HS-27A (cell line): ENCODE data around the gene TRAPPC14.
"Not testable (repeated sequence)": the region's sequence is repeated elsewhere in the genome, so short reads cannot be mapped to it uniquely, and the experiment has no call there.

ENCODE experiments used
- DNase-seq: peaks from one replicate; pipeline ENCODE4 v3.0.0-alpha.2; 2012; ENCODE audit warnings: low read depth, missing footprints

The TRAPPC14 gene

DNA sequence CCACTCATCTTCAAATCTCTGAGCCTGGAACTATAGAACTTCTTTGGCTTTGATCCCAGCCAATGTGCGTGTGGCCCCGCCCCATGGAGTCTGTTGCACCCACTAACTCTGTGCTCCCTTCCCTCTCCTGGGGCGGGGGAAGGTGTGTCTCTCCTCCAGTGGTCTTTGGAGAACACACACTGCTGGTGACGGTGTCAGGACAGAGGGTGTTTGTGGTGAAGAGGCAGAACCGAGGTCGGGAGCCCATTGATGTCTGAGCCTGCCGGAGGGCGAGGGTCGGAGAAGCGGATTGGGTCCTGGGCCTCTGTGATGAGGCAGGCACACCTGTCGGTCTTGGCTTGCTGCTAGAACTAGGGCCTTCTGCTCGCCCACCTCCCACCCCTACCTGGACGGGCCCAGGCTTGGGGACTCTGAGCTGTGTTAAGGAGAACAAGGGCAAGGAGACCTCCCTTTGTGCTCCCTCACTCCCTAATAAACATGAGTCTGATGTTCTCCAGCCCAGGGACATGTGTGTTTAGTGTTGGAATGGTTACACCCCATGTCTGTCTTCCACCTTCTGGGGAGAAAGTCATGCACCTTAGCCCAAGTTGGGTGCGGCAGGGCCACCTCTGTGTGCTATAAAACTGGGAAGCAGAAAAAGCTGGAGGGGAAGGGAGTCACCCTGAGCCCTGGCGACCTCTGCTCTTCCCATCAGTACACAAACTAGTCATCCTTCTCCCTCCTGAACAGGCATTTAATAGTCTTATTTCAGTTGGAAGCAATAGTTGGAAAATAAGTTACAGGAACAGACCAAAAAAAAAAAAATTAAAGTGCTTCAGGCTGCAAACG is 4.6 kb downstream of the TRAPPC14 start:
- no peak for DNase-seq

DNA sequence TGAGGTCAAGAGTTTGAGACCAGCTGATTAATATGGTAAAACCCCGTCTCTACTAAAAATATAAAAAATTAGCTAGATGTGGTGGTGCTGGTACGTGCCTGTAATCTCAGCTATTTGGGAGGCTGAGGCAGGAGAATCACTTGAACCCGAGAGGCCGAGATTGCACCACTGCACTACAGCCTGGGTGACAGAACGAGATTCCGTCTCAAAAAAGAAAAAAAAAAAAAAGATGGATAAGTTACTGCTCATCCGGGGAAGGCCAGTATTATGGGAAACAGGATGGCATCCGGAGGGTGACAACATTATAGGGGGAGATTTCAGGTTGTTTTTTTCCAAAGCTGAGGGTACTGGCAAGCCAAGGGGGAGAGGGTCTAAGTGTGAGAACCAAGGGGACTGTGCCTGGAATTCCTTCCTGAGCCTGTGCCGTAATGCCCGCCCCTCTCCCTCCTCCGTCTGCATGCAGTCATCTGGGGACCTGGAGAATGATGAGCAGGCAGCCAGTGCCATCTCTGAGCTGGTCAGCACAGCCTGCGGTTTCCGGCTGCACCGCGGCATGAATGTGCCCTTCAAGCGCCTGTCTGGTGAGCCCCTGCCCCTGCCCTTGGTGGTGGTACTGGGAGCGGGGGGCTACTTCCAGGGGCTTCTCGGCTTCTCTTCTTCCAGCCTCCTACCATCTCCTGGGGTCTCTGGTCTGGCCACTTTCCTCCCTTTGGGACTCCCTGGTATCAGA is 5.4 kb downstream of the TRAPPC14 start:
- DNase-seq: no peak

DNA sequence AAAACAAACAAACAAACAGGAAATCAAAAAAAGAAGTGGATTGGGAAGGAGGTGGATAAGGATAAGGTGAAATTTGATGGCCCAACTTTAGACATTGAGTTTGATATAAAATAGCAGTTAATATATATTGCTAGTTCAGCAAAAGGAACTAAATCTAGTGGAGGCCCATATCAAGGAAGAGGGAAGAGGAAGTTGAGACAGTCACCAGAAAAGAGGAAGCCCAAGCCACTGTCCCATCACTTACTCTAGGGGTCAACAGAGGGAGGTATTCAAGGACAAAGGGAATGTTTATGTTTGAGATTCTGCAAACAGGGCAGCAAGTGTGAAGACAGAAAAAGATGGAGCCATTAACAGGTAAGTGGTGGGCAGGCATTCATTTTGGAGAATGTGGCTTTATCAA is 6.1 kb downstream of the TRAPPC14 start:
- DNase-seq: no peak

DNA sequence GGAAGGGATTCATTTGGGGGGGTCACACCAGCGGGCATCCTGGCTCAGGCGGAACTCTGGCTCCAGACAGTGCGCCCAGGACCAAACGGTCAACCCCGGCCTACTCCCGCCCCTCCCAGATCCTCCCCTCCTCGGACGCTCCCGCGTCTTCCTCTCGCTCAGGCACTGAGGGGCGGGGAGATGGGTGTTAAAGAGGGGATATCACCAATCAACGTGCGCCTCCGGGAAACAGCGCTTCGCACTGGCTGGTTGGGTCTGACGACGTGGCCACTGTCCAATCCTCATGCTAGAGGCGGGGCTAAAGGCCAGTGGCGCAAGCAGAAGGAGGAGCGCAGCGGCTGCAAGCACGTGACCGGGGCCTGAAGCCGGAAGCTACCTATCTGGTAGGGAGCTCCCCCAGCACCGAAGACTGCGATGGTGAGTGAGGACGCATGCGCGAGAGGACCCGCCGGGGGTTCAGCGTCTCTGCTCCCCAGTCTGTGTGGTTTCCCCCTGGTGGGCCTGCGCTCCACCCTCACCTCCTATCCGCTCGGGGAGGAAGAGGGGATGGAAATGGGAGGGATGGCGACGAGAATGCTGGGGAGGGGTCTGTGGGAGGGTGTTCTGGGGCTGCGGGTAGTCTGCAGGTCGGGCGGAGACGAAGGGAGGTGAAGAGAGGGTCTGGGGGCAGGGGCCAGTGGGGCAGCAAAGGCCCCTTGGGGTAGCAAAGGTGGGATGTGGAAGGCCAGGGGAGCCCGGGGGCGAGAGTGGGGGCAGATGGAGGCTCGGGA is 9.8 kb downstream of the TRAPPC14 start, which contains the start of gene LAMTOR4:
Gene LAMTOR4 (plus strand): TSS at position 360 of the 770 bp plus-strand sequence. CDS start 55 bp downstream, at position 415.
- peak; percentile 92 for DNase-seq

DNA sequence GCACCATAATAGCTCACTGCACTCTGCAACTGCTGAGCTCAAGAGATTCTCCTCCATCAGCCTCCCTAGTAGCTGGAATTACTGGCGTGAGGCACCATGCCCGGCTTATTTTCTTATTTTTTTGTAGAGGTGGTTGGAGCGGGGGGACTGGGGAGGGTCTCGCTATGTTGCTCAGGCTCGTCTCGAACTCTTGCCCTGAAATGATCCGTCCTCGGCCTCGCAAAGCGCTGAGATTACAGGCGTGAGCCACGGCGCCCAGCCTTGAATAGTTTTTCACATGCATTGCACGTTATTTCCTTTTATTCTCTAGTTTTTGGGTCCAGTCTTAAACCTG is 10.3 kb downstream of the TRAPPC14 start:
- DNase-seq: no peak

DNA sequence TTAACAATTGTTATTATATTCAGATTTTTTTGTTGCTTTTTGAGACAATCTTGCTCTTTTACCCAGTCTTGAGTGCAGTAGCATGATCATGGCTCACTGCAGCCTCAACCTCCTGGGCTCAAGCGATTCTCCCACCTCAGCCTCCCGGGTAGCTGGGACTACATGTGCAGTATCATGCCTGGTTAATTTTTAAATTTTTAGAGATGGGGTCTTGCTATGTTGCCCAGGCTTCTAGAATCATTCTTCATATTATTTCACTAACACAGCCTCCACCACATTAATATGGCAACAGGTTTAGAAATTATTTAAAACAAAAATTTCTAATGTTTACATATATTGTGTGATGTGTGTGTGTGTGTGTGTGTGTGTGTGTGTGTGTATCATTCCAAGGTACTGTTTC is 11.2 kb downstream of the TRAPPC14 start:
- no peak for DNase-seq

DNA sequence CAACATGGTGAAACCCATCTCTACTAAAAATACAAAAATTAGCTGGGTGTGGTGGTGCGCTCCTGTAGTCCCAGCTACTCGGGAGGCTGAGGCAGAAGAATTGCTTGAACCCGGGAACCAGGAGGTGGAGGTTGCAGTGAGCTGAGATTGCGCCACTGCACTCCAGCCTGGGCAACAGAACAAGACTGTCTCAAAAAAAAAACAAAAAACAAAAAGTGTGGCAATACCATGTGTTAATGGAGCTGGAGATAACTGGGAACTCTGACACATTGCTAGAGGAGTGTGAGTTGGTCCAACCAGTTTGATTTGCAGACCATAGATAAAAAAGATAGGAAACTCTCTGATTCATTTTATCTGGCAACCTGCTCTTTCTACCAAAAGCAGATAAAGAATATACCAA is 12.2 kb downstream of the TRAPPC14 start:
- DNase-seq: not testable (repeated sequence)

DNA sequence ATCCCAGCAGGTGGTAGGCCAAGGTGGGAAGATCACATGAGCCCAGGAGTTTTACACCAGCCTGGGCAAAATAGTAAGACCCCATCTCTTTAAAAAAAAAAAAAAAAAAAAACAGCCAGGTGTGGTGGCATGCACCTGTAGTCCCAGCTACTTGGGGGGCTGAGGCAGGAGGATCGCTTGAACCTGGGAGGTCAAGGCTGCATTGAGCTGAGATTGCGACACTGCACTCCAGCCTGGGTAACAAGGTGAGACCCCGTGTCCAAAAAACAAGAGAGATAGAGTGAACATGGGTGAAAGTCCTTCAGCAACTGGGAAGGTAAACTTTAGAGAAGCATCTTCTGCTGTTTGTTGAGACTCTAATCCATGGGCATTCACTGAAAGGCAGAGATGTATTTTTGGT is 16.1 kb downstream of the TRAPPC14 start:
- DNase-seq: no peak

DNA sequence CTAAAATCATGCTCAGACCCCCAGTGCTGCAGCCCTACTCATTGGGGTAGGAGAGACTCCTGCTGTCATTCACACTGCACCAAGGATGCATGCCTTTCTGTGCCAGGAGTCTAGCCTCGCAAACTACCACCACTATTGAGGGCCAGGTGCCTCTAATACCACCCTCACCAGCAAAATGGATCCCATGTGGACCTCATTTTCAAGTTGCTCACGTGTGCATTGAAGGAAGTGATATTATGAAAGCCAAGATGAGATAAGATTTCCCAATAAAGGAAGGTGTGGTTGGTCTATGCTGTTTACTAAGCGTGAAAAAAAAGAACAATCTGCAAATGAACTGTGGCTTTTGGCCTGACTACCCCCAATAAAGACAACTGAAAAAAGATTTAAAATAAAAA is 17.0 kb downstream of the TRAPPC14 start:
- no peak for DNase-seq

DNA sequence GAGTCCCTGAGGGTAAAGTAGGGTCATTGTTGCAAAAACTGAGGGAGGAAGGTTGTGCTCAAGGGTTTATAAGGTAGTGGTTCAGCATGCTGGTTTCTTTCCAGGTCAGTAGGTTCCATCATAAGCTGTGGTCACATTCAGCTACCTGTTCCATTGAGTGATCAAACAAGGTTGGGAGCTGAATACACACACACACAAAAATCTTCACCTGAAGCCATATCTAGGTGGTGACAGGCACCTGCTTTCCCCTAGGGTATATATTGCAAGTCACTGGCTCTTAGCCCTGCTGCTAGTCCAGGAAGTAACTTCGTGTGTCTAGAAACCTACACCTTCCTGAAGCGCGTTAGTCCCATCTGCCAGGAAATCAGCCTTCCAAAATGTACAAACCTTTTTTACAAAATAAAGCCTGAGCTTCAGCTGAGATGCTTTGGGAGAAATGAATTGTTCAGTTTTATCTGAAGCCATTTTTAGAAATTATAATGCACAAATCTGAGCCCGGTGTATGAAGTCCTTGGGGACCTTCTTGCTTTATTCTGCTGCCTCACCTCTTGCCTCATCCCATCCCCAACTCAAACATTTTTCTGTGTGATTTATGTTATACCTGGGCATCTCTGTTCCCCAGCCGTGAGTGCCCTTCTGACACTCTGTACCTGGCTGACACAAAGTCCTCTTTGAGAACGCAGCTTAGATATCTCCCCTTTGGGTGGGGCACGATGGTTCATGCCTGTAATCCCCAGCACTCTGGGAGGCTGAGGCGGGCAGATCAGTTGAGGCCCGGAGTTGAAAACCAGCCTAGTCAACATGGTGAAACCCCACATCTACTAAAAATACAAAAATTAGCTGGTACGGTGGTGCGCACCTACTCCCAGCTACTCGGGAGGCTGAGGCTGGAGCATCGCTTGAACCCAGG is 20.4 kb downstream of the TRAPPC14 start:
- no peak for DNase-seq

DNA sequence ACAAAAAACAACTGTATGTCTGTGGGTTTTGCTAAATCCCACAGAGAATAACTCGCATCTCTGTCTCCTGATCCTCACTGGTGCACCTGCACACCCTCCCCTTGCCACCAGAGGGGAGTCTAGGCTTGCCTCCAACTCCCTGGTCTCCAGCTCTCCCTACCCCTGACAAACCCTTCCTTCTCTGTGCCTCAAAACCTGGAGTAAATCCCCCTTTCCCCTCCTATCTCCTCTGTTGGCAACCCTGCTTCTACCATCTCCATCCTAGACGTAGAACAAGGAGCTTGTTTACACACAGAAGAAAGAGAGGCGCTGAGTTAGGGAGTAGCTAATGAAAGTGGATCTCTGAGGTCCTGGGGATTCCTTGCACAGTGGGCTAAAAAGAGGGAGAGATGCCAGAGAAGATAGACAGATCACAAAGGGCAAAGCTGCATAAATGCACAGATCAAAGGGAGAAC is 25.8 kb downstream of the TRAPPC14 start:
- DNase-seq: no peak

DNA sequence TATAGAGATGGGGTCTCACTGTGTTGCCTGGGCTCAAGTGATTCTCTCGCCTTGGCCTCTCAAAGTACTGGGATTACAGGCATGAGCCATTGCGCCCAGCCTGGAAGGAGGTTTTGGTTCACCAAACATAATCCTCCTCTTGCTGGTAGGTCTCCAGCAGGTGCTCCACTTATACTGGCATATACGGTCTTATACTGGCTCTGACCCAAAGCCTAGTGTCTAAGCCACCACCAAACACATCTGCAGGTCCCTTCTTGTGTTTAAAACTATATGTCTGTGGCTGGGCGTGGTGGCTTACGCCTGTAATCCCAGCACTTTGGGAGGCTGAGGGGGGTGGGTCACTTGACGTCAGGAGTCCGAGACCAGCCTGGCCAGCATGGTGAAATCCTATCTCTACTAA is 26.4 kb downstream of the TRAPPC14 start:
- DNase-seq: no peak

DNA sequence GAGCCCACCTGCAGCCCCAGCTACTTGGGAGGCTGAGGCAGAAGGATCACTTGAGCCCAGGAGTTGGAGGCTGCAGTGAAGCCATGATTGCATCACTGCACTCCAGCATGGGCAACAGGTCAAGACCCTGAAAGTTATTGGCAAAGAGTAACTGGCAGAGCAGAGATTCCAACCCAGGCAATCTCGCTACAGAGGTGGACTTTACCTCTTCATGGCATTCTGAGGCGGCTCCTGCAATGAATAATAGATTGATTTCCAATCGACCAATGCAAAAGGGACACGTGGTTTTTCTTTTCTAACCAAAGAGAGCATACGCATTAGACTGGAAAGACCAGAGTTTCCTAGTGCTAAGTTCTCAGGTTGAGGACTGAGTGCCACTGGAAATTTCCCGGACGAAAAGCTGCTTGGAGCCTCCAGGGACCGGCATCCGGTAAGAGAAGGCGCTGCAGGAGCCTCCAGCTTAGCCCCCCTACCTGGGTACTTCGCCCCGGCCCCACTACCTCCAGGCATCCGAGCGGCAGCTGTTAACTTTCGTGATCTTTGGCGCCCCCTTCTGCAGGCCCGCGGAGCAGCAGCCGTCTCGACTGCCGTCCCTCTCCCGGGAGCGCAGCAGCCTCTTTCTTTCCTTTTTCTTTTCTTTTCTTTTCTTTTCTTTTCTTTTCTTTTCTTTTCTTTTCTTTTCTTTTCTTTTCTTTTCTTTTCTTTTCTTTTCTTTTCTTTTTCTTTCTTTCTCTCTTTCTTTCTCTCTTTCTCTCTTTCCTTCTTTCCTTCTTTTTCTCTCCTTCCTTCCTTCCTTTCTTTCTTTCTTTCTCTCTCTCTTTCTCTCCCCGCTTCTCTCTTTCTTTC is 27.7 kb downstream of the TRAPPC14 start:
- DNase-seq: no peak

DNA sequence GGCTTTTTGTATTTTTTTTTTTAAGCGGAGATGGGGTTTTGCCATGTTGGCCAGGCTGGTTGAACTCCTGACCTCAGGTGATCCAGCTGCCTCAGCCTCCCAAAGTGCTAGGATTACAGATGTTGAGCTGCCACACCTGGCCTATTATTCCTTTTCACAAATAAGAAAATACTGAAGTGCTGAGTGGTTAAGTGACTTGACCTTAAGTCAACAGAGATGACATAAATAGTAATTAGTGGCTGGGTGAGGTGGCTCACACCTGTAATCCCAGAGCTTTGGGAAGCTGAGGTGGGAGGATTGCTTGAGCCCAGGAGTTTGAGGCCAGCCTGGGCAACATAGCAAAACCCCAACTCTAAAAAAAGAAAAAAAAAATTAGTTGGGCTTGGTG is 28.3 kb downstream of the TRAPPC14 start:
- not testable (repeated sequence) for DNase-seq

DNA sequence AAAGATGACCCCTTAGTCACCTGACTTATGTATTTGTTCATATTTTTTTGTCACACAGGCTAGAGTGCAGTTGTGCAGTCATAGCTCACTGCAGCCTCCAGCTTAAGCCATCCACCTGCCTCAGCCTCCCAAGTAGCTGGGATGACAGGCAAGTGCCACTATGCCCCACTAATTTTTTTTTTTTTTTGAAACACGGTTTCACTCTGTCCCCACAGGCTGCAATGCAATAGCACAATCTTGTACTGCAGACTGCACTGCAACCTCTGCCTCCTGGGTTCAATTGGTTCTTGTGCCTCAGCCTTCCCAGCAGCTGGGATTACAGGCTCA is 29.9 kb downstream of the TRAPPC14 start:
- no peak for DNase-seq

DNA sequence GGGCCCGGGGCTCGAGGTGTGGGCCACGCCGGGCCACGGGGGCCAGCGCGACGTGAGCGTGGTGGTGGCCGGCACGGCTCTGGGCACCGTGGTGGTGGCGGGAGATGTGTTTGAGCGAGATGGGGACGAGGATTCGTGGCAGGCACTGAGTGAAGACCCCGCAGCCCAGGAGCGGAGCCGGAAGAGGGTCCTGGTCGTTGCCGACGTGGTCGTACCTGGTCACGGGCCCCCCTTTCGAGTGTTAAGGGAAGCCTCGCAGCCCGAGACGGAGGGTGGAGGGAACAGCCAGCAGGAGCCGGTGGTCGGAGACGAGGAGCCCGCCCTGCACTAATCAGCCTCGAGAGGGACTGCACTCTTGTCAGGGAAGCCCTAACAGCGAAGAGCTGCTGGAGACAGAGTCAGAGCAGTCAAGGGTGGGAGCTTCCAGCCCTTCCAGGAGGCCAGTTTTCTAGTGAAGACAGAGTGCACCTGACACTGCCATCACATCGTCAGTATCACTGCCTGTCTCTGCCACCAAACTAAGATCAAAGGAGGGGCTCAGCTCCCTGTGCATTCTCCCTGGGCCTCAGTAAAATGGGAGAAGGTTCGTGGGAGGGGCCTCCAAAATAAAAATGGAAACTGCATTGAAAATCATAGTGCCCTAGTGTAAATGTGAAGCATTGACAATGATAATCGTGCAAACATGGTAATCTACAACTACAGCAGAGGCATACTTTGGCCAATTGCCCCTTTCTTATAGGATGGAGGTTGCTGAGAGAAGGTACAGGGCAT is 30.5 kb downstream of the TRAPPC14 start:
- no peak for DNase-seq

DNA sequence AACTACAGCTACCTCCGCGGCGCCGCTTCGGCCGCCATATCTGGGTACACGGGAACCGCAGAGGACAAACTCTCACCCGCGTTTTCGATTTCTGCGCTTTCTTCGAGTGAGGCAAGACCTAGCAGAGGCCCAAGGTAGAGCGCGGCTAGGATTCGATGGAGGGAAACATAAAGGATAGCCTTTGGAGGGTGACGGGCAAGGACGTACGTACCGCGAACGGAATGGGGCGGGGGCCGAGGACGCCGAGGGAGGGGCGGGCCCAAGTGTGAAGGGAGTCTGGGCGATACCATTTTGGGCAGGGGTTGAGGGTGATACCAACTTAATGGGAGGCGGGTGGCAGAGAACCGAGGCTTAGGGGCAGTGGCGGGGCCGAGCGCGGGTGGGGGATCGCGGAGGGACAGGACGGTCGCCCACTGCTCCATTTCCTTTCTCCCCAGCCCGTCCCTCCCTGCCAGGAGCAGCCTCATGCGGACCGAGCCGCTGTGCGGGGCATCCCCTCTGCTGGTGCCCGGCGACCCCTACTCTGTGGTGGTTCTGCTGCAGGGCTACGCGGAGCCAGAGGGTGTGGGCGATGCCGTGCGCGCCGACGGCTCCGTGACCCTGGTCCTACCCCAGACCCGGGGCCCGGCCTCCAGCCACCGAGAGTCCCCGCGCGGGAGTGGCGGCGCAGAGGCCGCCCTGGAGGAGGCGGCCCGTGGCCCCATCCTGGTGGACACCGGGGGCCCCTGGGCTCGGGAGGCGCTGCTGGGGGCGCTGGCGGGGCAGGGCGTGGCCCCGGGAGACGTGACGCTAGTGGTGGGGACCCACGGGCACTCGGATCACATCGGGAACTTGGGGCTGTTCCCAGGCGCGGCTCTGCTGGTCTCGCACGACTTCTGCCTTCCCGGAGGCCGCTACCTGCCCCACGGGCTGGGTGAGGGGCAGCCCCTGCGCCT is 31.3 kb downstream of the TRAPPC14 start, which contains the start of gene MBLAC1:
Gene MBLAC1 (plus strand): TSS at position 37 of the 935 bp plus-strand sequence. CDS start 429 bp downstream, at position 466.
- DNase-seq: peak; percentile 63

DNA sequence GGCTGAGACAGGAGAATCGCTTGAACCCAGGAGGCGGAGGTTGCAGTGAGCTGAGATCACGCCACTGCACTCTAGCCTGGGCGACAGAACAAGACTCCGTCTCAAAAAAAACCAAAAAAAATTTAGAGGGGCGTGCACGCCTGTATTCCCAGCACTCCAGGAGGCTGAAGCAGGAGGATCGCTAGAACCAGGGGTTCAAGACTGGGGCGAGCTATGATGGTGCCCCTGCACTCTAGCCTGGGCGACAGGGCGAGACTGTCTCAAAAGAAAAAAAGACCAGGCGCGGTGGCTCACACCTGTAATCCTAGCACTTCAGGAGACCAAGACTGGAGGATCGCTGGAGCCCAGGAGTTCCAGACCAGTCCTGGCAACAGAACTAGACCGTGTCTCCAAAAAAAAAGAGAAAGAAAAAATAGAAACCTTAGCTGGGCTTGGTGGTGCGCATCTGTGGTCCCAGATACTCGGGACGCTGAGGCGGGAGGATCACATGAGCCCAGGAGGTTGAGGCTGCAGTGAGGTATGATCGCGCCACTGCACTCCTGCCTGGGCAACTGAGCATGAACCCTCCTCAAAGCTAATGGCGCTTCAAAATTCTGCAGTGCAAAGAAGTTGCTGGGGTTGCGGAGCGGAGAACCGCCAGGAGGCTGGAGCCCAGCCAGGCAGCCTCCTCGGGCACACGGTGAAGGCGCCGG is 32.1 kb downstream of the TRAPPC14 start:
- DNase-seq: no peak
